GM12878 (cell line): ENCODE measurements around the gene HOOK2. TPM values are rescaled to one million over a fixed set of nuclear protein-coding genes. Genes with fewer than 3 reads are reported as not detected.

Experiments
- CBX3 ChIP-seq: fragments of 200-600 bp; sonication (generic); IDR thresholded peaks from 2 replicates; pipeline ENCODE4 v1.6.1; 2016; ENCODE audit warnings: low read depth, borderline replicate concordance
- EP300 ChIP-seq, 2 experiments: fragments of 150-350 bp in 1 of 2; IDR thresholded peaks; 2 replicates each; pipeline ENCODE4 v1.6.1; 2011 to 2012; ENCODE audit warnings: low read depth in 2 of 2, low read length in 2 of 2, borderline replicate concordance in 1 of 2, improper control_type of control experiment in 1 of 2, inconsistent platforms in 1 of 2; ENCODE audit not compliant: control insufficient read depth in 1 of 2
- EZH2 ChIP-seq: IDR thresholded peaks from 2 replicates; pipeline ENCODE4 v1.6.1; 2012; ENCODE audit warnings: low read depth, mild to moderate bottlenecking, control low read depth, inconsistent platforms, low read length, borderline replicate concordance; ENCODE audit not compliant: control insufficient read depth
- JUNB ChIP-seq: IDR thresholded peaks from 2 replicates; pipeline ENCODE4 v1.6.1; 2016; ENCODE audit warnings: antibody characterized with exemption, mild to moderate bottlenecking
- MTA3 ChIP-seq: IDR thresholded peaks from 2 replicates; pipeline ENCODE4 v1.6.1; 2012; ENCODE audit warnings: low read length, inconsistent platforms, borderline replicate concordance
- NBN ChIP-seq: fragments of 450-650 bp; IDR thresholded peaks from 2 replicates; pipeline ENCODE4 v1.6.1; 2016
- SMARCA5 ChIP-seq: fragments of 450-650 bp; IDR thresholded peaks from 2 replicates; pipeline ENCODE4 v1.6.1; 2017; ENCODE audit warnings: mild to moderate bottlenecking
- SP1 ChIP-seq: IDR thresholded peaks from one replicate; pipeline ENCODE4 v1.6.1; 2011; ENCODE audit warnings: low read depth, low read length
- SREBF2 ChIP-seq: IDR thresholded peaks from 2 replicates; pipeline ENCODE4 v1.6.1; 2012; ENCODE audit warnings: mild to moderate bottlenecking, low read length
- TCF7 ChIP-seq: IDR thresholded peaks from 2 replicates; pipeline ENCODE4 v1.6.1; 2014; ENCODE audit warnings: antibody characterized with exemption, borderline replicate concordance
- polyA plus RNA-seq, 11 experiments: library from polyadenylated mRNA; depleted of rRNA in 4 of 11; unstranded in 6 of 11; stranded (reverse) in 5 of 11; fragments of >200 nt; fragmentation: Nextera tagmentation in 4 of 11; fragmentation: Illumina TruSeq in 1 of 11; extraction: Ambion mirVana in 4 of 11; extraction: Trizol in 1 of 11; gene quantifications; 1 replicate in 1 of 11; 2 replicates in 10 of 11; pipeline versions ENCODE4 v1.2.1 to v1.2.3, GENCODE V29; 2011 to 2016; ENCODE audit warnings: inconsistent platforms in 2 of 11, missing spikeins in 2 of 11, low read depth in 1 of 11
- total RNA-seq, 4 experiments: library from RNA; depleted of rRNA in 3 of 4; stranded (reverse); fragments of >200 nt in 3 of 4; fragmentation: Illumina TruSeq in 1 of 4; extraction: Trizol in 1 of 4; gene quantifications; 2 replicates each; pipeline versions ENCODE4 v1.2.1 to v1.2.3, GENCODE V29; 2013 to 2021
- TF ChIP-seq, protein P1 (sequence below): fragments of 450-650 bp; IDR thresholded peaks from 2 replicates; pipeline ENCODE4 v1.6.1; 2017; ENCODE audit warnings: mild to moderate bottlenecking, moderate library complexity
- TF ChIP-seq, protein P2 (sequence below): IDR thresholded peaks from 2 replicates; pipeline ENCODE4 v1.6.1; 2012; ENCODE audit warnings: low read length, inconsistent platforms
- TF ChIP-seq, protein P3 (sequence below): fragments of 450-650 bp; IDR thresholded peaks from 2 replicates; pipeline ENCODE4 v1.6.1; 2017; ENCODE audit warnings: mild to moderate bottlenecking, moderate library complexity
- TF ChIP-seq, protein P4 (sequence below): IDR thresholded peaks from 2 replicates; pipeline ENCODE4 v1.6.1; 2012; ENCODE audit warnings: low read depth, low read length, improper control_type of control experiment
- TF ChIP-seq, protein P5 (sequence below): fragments of 450-650 bp; IDR thresholded peaks from 2 replicates; pipeline ENCODE4 v1.6.1; 2018; ENCODE audit warnings: mild to moderate bottlenecking, low read depth, moderate library complexity; ENCODE audit not compliant: partially characterized antibody

Gene HOOK2
- total and polyA plus RNA-seq, 10 of the 15 experiments (the other 5 are each of a cell fraction or from before 2014, with no cell fraction given) = 1.5 to 9.6 (median 6.2) TPM

DNA sequence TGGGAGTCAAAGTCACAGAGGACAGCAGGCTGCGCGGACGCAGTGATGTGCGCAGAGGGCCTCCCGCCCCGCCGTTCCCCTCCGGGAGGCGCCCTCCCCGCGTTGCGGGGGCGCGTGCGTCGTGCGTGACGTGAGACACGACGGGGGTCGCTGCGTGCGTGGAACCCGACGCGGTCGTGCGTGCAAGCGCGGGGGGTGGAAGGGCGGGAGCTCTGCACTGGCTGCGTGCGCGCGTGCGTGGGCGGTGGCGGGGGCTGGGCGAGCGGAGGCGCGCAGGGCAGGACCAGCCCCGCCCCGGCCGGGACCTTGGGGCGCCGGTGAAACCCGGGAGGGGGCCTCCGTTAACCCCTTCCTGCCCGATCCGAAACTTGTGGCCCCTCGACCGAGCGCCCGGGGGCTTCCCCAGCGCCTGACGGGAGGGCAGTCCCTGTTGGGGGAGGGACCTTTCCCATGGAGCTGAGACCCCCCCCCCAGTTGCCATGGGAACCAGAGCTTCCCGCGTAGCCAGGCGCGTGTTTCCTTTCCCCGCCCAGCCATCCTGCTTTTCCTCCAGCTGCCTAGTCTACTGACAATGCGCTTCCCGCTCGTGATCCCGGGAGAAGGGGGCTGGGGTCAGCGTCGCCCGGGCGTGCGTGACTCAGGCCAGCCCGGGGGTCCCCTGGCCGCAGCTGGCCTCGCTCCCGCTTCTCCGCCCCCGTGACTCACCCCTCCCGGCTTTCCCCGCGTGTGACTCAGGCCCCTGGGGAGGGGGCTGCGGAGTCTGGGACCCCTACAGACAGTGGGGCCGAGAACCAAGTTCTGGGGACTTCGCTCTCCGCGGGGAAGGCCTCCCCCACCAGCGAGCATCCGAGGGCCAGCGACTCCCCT, 7.3 kb upstream of the HOOK2 start (continued):
- TF ChIP-seq, protein P1, sequence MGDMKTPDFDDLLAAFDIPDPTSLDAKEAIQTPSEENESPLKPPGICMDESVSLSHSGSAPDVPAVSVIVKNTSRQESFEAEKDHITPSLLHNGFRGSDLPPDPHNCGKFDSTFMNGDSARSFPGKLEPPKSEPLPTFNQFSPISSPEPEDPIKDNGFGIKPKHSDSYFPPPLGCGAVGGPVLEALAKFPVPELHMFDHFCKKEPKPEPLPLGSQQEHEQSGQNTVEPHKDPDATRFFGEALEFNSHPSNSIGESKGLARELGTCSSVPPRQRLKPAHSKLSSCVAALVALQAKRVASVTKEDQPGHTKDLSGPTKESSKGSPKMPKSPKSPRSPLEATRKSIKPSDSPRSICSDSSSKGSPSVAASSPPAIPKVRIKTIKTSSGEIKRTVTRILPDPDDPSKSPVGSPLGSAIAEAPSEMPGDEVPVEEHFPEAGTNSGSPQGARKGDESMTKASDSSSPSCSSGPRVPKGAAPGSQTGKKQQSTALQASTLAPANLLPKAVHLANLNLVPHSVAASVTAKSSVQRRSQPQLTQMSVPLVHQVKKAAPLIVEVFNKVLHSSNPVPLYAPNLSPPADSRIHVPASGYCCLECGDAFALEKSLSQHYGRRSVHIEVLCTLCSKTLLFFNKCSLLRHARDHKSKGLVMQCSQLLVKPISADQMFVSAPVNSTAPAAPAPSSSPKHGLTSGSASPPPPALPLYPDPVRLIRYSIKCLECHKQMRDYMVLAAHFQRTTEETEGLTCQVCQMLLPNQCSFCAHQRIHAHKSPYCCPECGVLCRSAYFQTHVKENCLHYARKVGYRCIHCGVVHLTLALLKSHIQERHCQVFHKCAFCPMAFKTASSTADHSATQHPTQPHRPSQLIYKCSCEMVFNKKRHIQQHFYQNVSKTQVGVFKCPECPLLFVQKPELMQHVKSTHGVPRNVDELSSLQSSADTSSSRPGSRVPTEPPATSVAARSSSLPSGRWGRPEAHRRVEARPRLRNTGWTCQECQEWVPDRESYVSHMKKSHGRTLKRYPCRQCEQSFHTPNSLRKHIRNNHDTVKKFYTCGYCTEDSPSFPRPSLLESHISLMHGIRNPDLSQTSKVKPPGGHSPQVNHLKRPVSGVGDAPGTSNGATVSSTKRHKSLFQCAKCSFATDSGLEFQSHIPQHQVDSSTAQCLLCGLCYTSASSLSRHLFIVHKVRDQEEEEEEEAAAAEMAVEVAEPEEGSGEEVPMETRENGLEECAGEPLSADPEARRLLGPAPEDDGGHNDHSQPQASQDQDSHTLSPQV = peak; percentile 85
- TF ChIP-seq, protein P2, sequence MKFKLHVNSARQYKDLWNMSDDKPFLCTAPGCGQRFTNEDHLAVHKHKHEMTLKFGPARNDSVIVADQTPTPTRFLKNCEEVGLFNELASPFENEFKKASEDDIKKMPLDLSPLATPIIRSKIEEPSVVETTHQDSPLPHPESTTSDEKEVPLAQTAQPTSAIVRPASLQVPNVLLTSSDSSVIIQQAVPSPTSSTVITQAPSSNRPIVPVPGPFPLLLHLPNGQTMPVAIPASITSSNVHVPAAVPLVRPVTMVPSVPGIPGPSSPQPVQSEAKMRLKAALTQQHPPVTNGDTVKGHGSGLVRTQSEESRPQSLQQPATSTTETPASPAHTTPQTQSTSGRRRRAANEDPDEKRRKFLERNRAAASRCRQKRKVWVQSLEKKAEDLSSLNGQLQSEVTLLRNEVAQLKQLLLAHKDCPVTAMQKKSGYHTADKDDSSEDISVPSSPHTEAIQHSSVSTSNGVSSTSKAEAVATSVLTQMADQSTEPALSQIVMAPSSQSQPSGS = no peak
- TF ChIP-seq JUNB (no peak), SMARCA5 (0 out of 2 replicates have a peak, but pooled peaks have one; percentile 19), CBX3 (no peak), EP300 (IDR thresholded peaks at IDR 0.05; ENCODE audit: borderline replicate concordance in 1 of 2, control insufficient read depth in 1 of 2, low read depth in 2 of 2, low read length in 2 of 2) (peak; percentile 80 to 81), SP1 (peak; percentile 79), NBN (peak; percentile 94), EZH2 (no peak), MTA3 (no peak), SREBF2 (no peak), TCF7 (no peak)
- TF ChIP-seq, protein P3, sequence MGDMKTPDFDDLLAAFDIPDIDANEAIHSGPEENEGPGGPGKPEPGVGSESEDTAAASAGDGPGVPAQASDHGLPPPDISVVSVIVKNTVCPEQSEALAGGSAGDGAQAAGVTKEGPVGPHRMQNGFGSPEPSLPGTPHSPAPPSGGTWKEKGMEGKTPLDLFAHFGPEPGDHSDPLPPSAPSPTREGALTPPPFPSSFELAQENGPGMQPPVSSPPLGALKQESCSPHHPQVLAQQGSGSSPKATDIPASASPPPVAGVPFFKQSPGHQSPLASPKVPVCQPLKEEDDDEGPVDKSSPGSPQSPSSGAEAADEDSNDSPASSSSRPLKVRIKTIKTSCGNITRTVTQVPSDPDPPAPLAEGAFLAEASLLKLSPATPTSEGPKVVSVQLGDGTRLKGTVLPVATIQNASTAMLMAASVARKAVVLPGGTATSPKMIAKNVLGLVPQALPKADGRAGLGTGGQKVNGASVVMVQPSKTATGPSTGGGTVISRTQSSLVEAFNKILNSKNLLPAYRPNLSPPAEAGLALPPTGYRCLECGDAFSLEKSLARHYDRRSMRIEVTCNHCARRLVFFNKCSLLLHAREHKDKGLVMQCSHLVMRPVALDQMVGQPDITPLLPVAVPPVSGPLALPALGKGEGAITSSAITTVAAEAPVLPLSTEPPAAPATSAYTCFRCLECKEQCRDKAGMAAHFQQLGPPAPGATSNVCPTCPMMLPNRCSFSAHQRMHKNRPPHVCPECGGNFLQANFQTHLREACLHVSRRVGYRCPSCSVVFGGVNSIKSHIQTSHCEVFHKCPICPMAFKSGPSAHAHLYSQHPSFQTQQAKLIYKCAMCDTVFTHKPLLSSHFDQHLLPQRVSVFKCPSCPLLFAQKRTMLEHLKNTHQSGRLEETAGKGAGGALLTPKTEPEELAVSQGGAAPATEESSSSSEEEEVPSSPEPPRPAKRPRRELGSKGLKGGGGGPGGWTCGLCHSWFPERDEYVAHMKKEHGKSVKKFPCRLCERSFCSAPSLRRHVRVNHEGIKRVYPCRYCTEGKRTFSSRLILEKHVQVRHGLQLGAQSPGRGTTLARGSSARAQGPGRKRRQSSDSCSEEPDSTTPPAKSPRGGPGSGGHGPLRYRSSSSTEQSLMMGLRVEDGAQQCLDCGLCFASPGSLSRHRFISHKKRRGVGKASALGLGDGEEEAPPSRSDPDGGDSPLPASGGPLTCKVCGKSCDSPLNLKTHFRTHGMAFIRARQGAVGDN = peak; percentile 97
- TF ChIP-seq, protein P4, sequence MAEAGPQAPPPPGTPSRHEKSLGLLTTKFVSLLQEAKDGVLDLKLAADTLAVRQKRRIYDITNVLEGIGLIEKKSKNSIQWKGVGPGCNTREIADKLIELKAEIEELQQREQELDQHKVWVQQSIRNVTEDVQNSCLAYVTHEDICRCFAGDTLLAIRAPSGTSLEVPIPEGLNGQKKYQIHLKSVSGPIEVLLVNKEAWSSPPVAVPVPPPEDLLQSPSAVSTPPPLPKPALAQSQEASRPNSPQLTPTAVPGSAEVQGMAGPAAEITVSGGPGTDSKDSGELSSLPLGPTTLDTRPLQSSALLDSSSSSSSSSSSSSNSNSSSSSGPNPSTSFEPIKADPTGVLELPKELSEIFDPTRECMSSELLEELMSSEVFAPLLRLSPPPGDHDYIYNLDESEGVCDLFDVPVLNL = 0 out of 2 replicates have a peak, but pooled peaks have one; percentile 6
- TF ChIP-seq, protein P5, sequence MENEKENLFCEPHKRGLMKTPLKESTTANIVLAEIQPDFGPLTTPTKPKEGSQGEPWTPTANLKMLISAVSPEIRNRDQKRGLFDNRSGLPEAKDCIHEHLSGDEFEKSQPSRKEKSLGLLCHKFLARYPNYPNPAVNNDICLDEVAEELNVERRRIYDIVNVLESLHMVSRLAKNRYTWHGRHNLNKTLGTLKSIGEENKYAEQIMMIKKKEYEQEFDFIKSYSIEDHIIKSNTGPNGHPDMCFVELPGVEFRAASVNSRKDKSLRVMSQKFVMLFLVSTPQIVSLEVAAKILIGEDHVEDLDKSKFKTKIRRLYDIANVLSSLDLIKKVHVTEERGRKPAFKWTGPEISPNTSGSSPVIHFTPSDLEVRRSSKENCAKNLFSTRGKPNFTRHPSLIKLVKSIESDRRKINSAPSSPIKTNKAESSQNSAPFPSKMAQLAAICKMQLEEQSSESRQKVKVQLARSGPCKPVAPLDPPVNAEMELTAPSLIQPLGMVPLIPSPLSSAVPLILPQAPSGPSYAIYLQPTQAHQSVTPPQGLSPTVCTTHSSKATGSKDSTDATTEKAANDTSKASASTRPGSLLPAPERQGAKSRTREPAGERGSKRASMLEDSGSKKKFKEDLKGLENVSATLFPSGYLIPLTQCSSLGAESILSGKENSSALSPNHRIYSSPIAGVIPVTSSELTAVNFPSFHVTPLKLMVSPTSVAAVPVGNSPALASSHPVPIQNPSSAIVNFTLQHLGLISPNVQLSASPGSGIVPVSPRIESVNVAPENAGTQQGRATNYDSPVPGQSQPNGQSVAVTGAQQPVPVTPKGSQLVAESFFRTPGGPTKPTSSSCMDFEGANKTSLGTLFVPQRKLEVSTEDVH = no peak
